DMS 273 treated with DMSO at 0.1 percent for 48 hours (cell line): Measurements from ENCODE around the gene MYO16.
"Not testable (repeated sequence)": the region's sequence is repeated elsewhere in the genome, so short reads cannot be mapped to it uniquely, and the experiment has no call there.

Experiments
- DNase-seq: peaks from one replicate; lab custom pipeline; 2025; lab: John Stamatoyannopoulos, UW

The MYO16 gene

GRCh38 chr13:109074436-109074835 lies 445.0 kb downstream of the MYO16 start:
- no peak for DNase-seq

- no peak for DNase-seq
Observed at GRCh38 chr13:109074853-109075252, 445.4 kb downstream of the MYO16 start.

GRCh38 chr13:109087916-109088623 lies 458.7 kb downstream of the MYO16 start:
- no peak for DNase-seq

GRCh38 chr13:109088624-109088917 lies 459.2 kb downstream of the MYO16 start:
- DNase-seq, result no peak

GRCh38 chr13:109090796-109091195 lies 461.4 kb downstream of the MYO16 start:
- DNase-seq, result no peak

- DNase-seq, result no peak
Observed at GRCh38 chr13:109091249-109091648, 461.8 kb downstream of the MYO16 start.

- not testable (repeated sequence) for DNase-seq
Observed at GRCh38 chr13:109092186-109092585, 462.8 kb downstream of the MYO16 start.

GRCh38 chr13:109093998-109094397 lies 464.6 kb downstream of the MYO16 start:
- no peak for DNase-seq

- no peak for DNase-seq
Observed at GRCh38 chr13:109095126-109095525, 465.7 kb downstream of the MYO16 start.

GRCh38 chr13:109096101-109096500 lies 466.7 kb downstream of the MYO16 start:
- no peak for DNase-seq

GRCh38 chr13:109100705-109101304 lies 471.4 kb downstream of the MYO16 start:
- no peak for DNase-seq

- DNase-seq, result no peak
Observed at GRCh38 chr13:109101550-109102144, 472.2 kb downstream of the MYO16 start.

- no peak for DNase-seq
Observed at GRCh38 chr13:109105899-109106298, 476.5 kb downstream of the MYO16 start.

- no peak for DNase-seq
Observed at GRCh38 chr13:109110159-109110558, 480.7 kb downstream of the MYO16 start.

GRCh38 chr13:109111141-109111540 lies 481.7 kb downstream of the MYO16 start:
- no peak for DNase-seq

- DNase-seq, result no peak
Observed at GRCh38 chr13:109113427-109113826, 484.0 kb downstream of the MYO16 start.

- no peak for DNase-seq
Observed at GRCh38 chr13:109114162-109114561, 484.8 kb downstream of the MYO16 start.

GRCh38 chr13:109114991-109115390 lies 485.6 kb downstream of the MYO16 start:
- DNase-seq, result no peak

GRCh38 chr13:109118521-109118920 lies 489.1 kb downstream of the MYO16 start:
- no peak for DNase-seq

GRCh38 chr13:109119896-109120295 lies 490.5 kb downstream of the MYO16 start:
- DNase-seq, result no peak

GRCh38 chr13:109121826-109122225 lies 492.4 kb downstream of the MYO16 start:
- DNase-seq, result no peak

- no peak for DNase-seq
Observed at GRCh38 chr13:109123971-109124370, 494.6 kb downstream of the MYO16 start.

GRCh38 chr13:109126178-109126577 lies 496.8 kb downstream of the MYO16 start:
- DNase-seq, result no peak
